ENCODE results near the gene CDK18. TPM values are rescaled to one million over a fixed set of nuclear protein-coding genes. Genes with fewer than 3 reads are reported as not detected.

Gene CDK18
- total RNA-seq, 1 donor from 2014 or later: 26.4 TPM

- peaks cover 19% of the 10 kb centered on the region for H3K4me1 Mint-ChIP-seq
- H3K27ac Mint-ChIP-seq (ENCODE audit: unreplicated experiment): no peak overlapping the region
- no peaks in the 10 kb centered on the region for H3K36me3 Mint-ChIP-seq (ENCODE audit: low read depth)
- no peaks in the 10 kb centered on the region for H3K9me3 Mint-ChIP-seq
- H3K4me3 Mint-ChIP-seq: peak overlapping the region; percentile 19
- H3K27me3 Mint-ChIP-seq (ENCODE audit: low read depth): no peaks in the 10 kb centered on the region
- peak; percentile 26 for DNase-seq (ENCODE audit: low read depth, low spot score)
- no peak for TF ChIP-seq CTCF (conservative IDR thresholded peaks at IDR 0.05)
Observed at GRCh38 chr1:205528446-205528886, 24.0 kb downstream of the CDK18 start.

- Mint-ChIP-seq H3K36me3 (ENCODE audit: low read depth) (no peaks in the 10 kb centered on the region), H3K27ac (ENCODE audit: unreplicated experiment) (peak overlapping the region; percentile 47), H3K27me3 (ENCODE audit: low read depth) (no peaks in the 10 kb centered on the region), H3K9me3 (no peaks in the 10 kb centered on the region), H3K4me3 (no peak overlapping the region), H3K4me1 (peaks cover 17% of the 10 kb centered on the region)
- TF ChIP-seq CTCF (conservative IDR thresholded peaks at IDR 0.05): peak; percentile 97
- peak; percentile 98 for DNase-seq (ENCODE audit: low read depth, low spot score)
Observed at GRCh38 chr1:205528887-205529825, 24.7 kb downstream of the CDK18 start.

- no peaks in the 10 kb centered on the region for H3K36me3 Mint-ChIP-seq (ENCODE audit: low read depth)
- H3K4me3 Mint-ChIP-seq: no peak overlapping the region
- H3K27ac Mint-ChIP-seq (ENCODE audit: unreplicated experiment): no peak overlapping the region
- peaks cover 13% of the 10 kb centered on the region for H3K4me1 Mint-ChIP-seq
- no peaks in the 10 kb centered on the region for H3K9me3 Mint-ChIP-seq
- no peaks in the 10 kb centered on the region for H3K27me3 Mint-ChIP-seq (ENCODE audit: low read depth)
- DNase-seq (ENCODE audit: low read depth, low spot score): no peak
- TF ChIP-seq CTCF (conservative IDR thresholded peaks at IDR 0.05): no peak
Observed at GRCh38 chr1:205530116-205530515, 25.6 kb downstream of the CDK18 start.

- Mint-ChIP-seq H3K4me1 (peaks cover 13% of the 10 kb centered on the region), H3K27me3 (ENCODE audit: low read depth) (no peaks in the 10 kb centered on the region), H3K9me3 (no peaks in the 10 kb centered on the region), H3K27ac (ENCODE audit: unreplicated experiment) (no peak overlapping the region), H3K36me3 (ENCODE audit: low read depth) (no peaks in the 10 kb centered on the region), H3K4me3 (no peak overlapping the region)
- TF ChIP-seq CTCF (conservative IDR thresholded peaks at IDR 0.05): no peak
- no peak for DNase-seq (ENCODE audit: low read depth, low spot score)
Observed at GRCh38 chr1:205531191-205532025, 26.9 kb downstream of the CDK18 start.

GRCh38 chr1:205532026-205532898 is 27.8 kb downstream of the CDK18 start:
- no peaks in the 10 kb centered on the region for H3K9me3 Mint-ChIP-seq
- H3K27ac Mint-ChIP-seq (ENCODE audit: unreplicated experiment): no peak overlapping the region
- no peak for TF ChIP-seq CTCF (conservative IDR thresholded peaks at IDR 0.05)
- H3K36me3 Mint-ChIP-seq (ENCODE audit: low read depth): no peaks in the 10 kb centered on the region
- H3K4me1 Mint-ChIP-seq: peaks cover 13% of the 10 kb centered on the region
- H3K4me3 Mint-ChIP-seq: no peak overlapping the region
- peaks cover 4% of the 10 kb centered on the region for H3K27me3 Mint-ChIP-seq (ENCODE audit: low read depth)
- no peak for DNase-seq (ENCODE audit: low read depth, low spot score)
